ENCODE data around the gene ZNF236. TPM values are rescaled to one million over a fixed set of nuclear protein-coding genes. Genes with fewer than 3 reads are reported as not detected.

ZNF236 gene
- total RNA-seq, 2 experiments from 2014 or later: 6.6 to 16.1 TPM

- DNase-seq (ENCODE audit: low spot score): no peak
- Histone ChIP-seq H3K9me3 (ENCODE audit: low read length) (no peaks in the 10 kb centered on the region), H3K36me3 (ENCODE audit: insufficient read depth, low read length) (peaks cover 17% of the 10 kb centered on the region; the same call in 1 of the 2 replicates), H3K4me1 (ENCODE audit: insufficient read depth, low read length, poor library complexity, severe bottlenecking) (no peaks in the 10 kb centered on the region), H3K4me2 (ENCODE audit: low read length) (no peak overlapping the region), H4K20me1 (ENCODE audit: insufficient read depth, low read length) (no peaks in the 10 kb centered on the region), H3K9me2 (ENCODE audit: insufficient read depth, low read length) (no peaks in the 10 kb centered on the region), H3K27ac (ENCODE audit: low read depth, low read length, poor library complexity, severe bottlenecking) (no peak overlapping the region), H3K79me2 (ENCODE audit: insufficient read depth, low read depth, low read length) (no peaks in the 10 kb centered on the region), H2AFZ (ENCODE audit: low read length) (no peak overlapping the region), H3K4me3 (ENCODE audit: low read depth, low read length, poor library complexity, severe bottlenecking) (no peak overlapping the region)
- CTCF ChIA-PET (ENCODE audit: unreplicated experiment): no interaction called here
- POLR2A ChIA-PET: interaction anchor here (0.7 kb wide), 1 partner anchor 26 kb away, joined by 3 read pairs; no protein-coding TSS in a partner anchor
- TF ChIP-seq EZH2phosphoT487 (IDR thresholded peaks at IDR 0.05; ENCODE audit: borderline replicate concordance, low read depth, low read length) (no peak), CTCF (conservative IDR thresholded peaks at IDR 0.05; ENCODE audit: low read length) (no peak)
- intact Hi-C loops (cut with micrococcal nuclease; ENCODE audit: unreplicated experiment): no loop called here
- no TSS peak for BruUV-seq (replicated peaks)
Observed at GRCh38 chr18:76931171-76931570, 108.8 kb downstream of the ZNF236 start.

- Histone ChIP-seq H2AFZ (ENCODE audit: low read length) (no peak overlapping the region), H3K36me3 (ENCODE audit: insufficient read depth, low read length) (peaks cover 16% of the 10 kb centered on the region; the same call in 1 of the 2 replicates), H3K27ac (ENCODE audit: low read depth, low read length, poor library complexity, severe bottlenecking) (no peak overlapping the region), H3K4me2 (ENCODE audit: low read length) (no peak overlapping the region), H3K9me3 (ENCODE audit: low read length) (no peaks in the 10 kb centered on the region), H3K4me3 (ENCODE audit: low read depth, low read length, poor library complexity, severe bottlenecking) (no peak overlapping the region), H3K79me2 (ENCODE audit: insufficient read depth, low read depth, low read length) (no peaks in the 10 kb centered on the region), H3K4me1 (ENCODE audit: insufficient read depth, low read length, poor library complexity, severe bottlenecking) (no peaks in the 10 kb centered on the region), H3K9me2 (ENCODE audit: insufficient read depth, low read length) (no peaks in the 10 kb centered on the region), H4K20me1 (ENCODE audit: insufficient read depth, low read length) (no peaks in the 10 kb centered on the region)
- BruUV-seq (replicated peaks): no TSS peak
- ChIA-PET POLR2A (no interaction called here), CTCF (ENCODE audit: unreplicated experiment) (no interaction called here)
- no peak for DNase-seq (ENCODE audit: low spot score)
- TF ChIP-seq CTCF (conservative IDR thresholded peaks at IDR 0.05; ENCODE audit: low read length) (no peak), EZH2phosphoT487 (IDR thresholded peaks at IDR 0.05; ENCODE audit: borderline replicate concordance, low read depth, low read length) (no peak)
- intact Hi-C loops (cut with micrococcal nuclease; ENCODE audit: unreplicated experiment): no loop called here
Observed at GRCh38 chr18:76932026-76932819, 109.9 kb downstream of the ZNF236 start.

GRCh38 chr18:76935722-76936337 is 113.5 kb downstream of the ZNF236 start:
- TF ChIP-seq CTCF (conservative IDR thresholded peaks at IDR 0.05; ENCODE audit: low read length) (no peak), EZH2phosphoT487 (IDR thresholded peaks at IDR 0.05; ENCODE audit: borderline replicate concordance, low read depth, low read length) (no peak)
- Histone ChIP-seq H3K79me2 (ENCODE audit: insufficient read depth, low read depth, low read length) (no peaks in the 10 kb centered on the region), H2AFZ (ENCODE audit: low read length) (no peak overlapping the region), H3K4me1 (ENCODE audit: insufficient read depth, low read length, poor library complexity, severe bottlenecking) (no peaks in the 10 kb centered on the region), H3K27ac (ENCODE audit: low read depth, low read length, poor library complexity, severe bottlenecking) (no peak overlapping the region), H3K4me3 (ENCODE audit: low read depth, low read length, poor library complexity, severe bottlenecking) (no peak overlapping the region), H3K9me2 (ENCODE audit: insufficient read depth, low read length) (no peaks in the 10 kb centered on the region), H4K20me1 (ENCODE audit: insufficient read depth, low read length) (no peaks in the 10 kb centered on the region), H3K4me2 (ENCODE audit: low read length) (no peak overlapping the region), H3K9me3 (ENCODE audit: low read length) (no peaks in the 10 kb centered on the region), H3K36me3 (ENCODE audit: insufficient read depth, low read length) (peaks cover 7% of the 10 kb centered on the region; the same call in 1 of the 2 replicates)
- BruUV-seq (replicated peaks): no TSS peak
- no peak for DNase-seq (ENCODE audit: low spot score)
- CTCF ChIA-PET (ENCODE audit: unreplicated experiment): no interaction called here
- intact Hi-C loops (cut with micrococcal nuclease; ENCODE audit: unreplicated experiment): no loop called here
- POLR2A ChIA-PET: no interaction called here
